A549 (cell line): Measurements from ENCODE around the gene SLC1A2. TPM values are rescaled to one million over a fixed set of nuclear protein-coding genes. Genes with fewer than 3 reads are reported as not detected.

Source experiments
- ATAC-seq, 2 experiments: fragments of 200-7000 bp in 1 of 2; fragments of >200 bp in 1 of 2; cut with Nextera tagmentation in 1 of 2; cut with Tn5 transposase in 1 of 2; 3 replicates each; pipeline versions ENCODE4 v1.8.0 to v1.9.1; 2018 to 2020; ENCODE audit warnings: mild to moderate bottlenecking in 1 of 2, moderate library complexity in 1 of 2
- CTCF ChIA-PET: fragments of 300-600 bp; sonication (Branson Sonifier 250); formaldehyde crosslinking; extraction: SDS; loops from one replicate; lab custom pipeline; 2021; ENCODE audit warnings: antibody characterized with exemption, inconsistent platforms; lab: Yijun Ruan, JAX
- POLR2A ChIA-PET: fragments of 350-600 bp; formaldehyde crosslinking; extraction: SDS; loops from one replicate; lab custom pipeline; 2021; ENCODE audit warnings: antibody characterized with exemption, inconsistent platforms; lab: Yijun Ruan, JAX
- DNase-seq, 2 experiments: peaks; one replicate each; pipeline versions ENCODE4 v3.0.0 to v3.0.0-alpha.2; 2011 to 2016; ENCODE audit warnings: low read depth in 1 of 2, low spot score in 1 of 2
- FAIRE-seq: peaks from 2 replicates; lab custom pipeline; 2011; peaks lifted over from hg19 to GRCh38; lab: Jason Lieb, UNC
- H3K27ac ChIP-seq, 2 experiments: fragments of >200 bp; sonication (Bioruptor Twin); formaldehyde crosslinking; 3 replicates each; pipeline ENCODE4 v1.5.1; 2016 to 2017
- H3K4me1 ChIP-seq: fragments of >200 bp; sonication (Bioruptor Twin); formaldehyde crosslinking; 3 replicates; pipeline ENCODE4 v1.6.1; 2016
- H3K4me2 ChIP-seq: fragments of >200 bp; sonication (Bioruptor Twin); formaldehyde crosslinking; 3 replicates; pipeline ENCODE4 v1.6.1; 2016
- H3K4me3 ChIP-seq: fragments of >200 bp; sonication (Bioruptor Twin); formaldehyde crosslinking; 3 replicates; pipeline ENCODE4 v1.5.1; 2016
- H3K9me3 ChIP-seq: fragments of >200 bp; sonication (Bioruptor Twin); formaldehyde crosslinking; 3 replicates; pipeline ENCODE4 v1.6.1; 2016
- ATOH8 ChIP-seq: fragments of 250-450 bp; sonication (Bioruptor Pico); IDR thresholded peaks from 2 replicates; pipeline ENCODE4 v1.5.0; 2020; ENCODE audit warnings: low read depth, mild to moderate bottlenecking, moderate library complexity
- BHLHE40 ChIP-seq: IDR thresholded peaks from 2 replicates; pipeline ENCODE4 v1.6.1; 2012; ENCODE audit warnings: low read depth, low read length, inconsistent platforms
- CHD4 ChIP-seq: fragments of 200-600 bp; sonication (generic); IDR thresholded peaks from 2 replicates; pipeline ENCODE4 v1.6.1; 2016; ENCODE audit warnings: antibody characterized with exemption, mild to moderate bottlenecking, borderline replicate concordance
- EHF ChIP-seq: fragments of 250-450 bp; sonication (Bioruptor Pico); IDR thresholded peaks from 2 replicates; pipeline ENCODE4 v1.5.0; 2020; ENCODE audit warnings: mild to moderate bottlenecking
- EHMT2 ChIP-seq: fragments of 200-600 bp; sonication (generic); IDR thresholded peaks from 2 replicates; pipeline ENCODE4 v1.6.1; 2016; ENCODE audit warnings: antibody characterized with exemption, low read depth, mild to moderate bottlenecking, moderate library complexity
- HDAC2 ChIP-seq: fragments of 200-600 bp; sonication (generic); IDR thresholded peaks from 2 replicates; pipeline ENCODE4 v1.6.1; 2016
- HES2 ChIP-seq: fragments of >200 bp; sonication (Bioruptor Twin); formaldehyde crosslinking; IDR thresholded peaks from 2 replicates; pipeline ENCODE4 v1.6.1; 2016
- HEYL ChIP-seq: fragments of 250-450 bp; sonication (Bioruptor Pico); IDR thresholded peaks from 2 replicates; pipeline ENCODE4 v1.8.0; 2021; ENCODE audit warnings: mild to moderate bottlenecking, moderate library complexity
- HOXA7 ChIP-seq: fragments of 250-450 bp; sonication (Bioruptor Pico); IDR thresholded peaks from 2 replicates; pipeline ENCODE4 v1.5.0; 2020; ENCODE audit warnings: mild to moderate bottlenecking, moderate library complexity
- JUN ChIP-seq, 2 experiments: fragments of >200 bp; sonication (Bioruptor Twin); formaldehyde crosslinking; IDR thresholded peaks; 2 replicates in 1 of 2; 3 replicates in 1 of 2; pipeline ENCODE4 v1.6.1; 2016 to 2017
- MAFK ChIP-seq: fragments of 450-650 bp; IDR thresholded peaks from 2 replicates; pipeline ENCODE4 v1.6.1; 2014; ENCODE audit not compliant: partially characterized antibody
- MYC ChIP-seq: IDR thresholded peaks from 2 replicates; pipeline ENCODE4 v1.6.1; 2012; ENCODE audit warnings: mild to moderate bottlenecking, inconsistent platforms, low read length, improper control_type of control experiment, borderline replicate concordance
- NFE2L2 ChIP-seq: fragments of 150-350 bp; conservative IDR thresholded peaks from 2 replicates; pipeline ENCODE4 v1.6.1; 2014; ENCODE audit warnings: low read length
- POLR2A ChIP-seq: IDR thresholded peaks from 2 replicates; pipeline ENCODE4 v1.6.1; 2012; ENCODE audit warnings: mild to moderate bottlenecking, low read length
- RFX5 ChIP-seq: fragments of 450-650 bp; IDR thresholded peaks from 2 replicates; pipeline ENCODE4 v1.7.1; 2014; ENCODE audit warnings: antibody characterized with exemption, mild to moderate bottlenecking, moderate library complexity
- ZFP36 ChIP-seq: fragments of 450-650 bp; IDR thresholded peaks from 2 replicates; pipeline ENCODE4 v1.6.1; 2014; ENCODE audit warnings: borderline replicate concordance; ENCODE audit not compliant: partially characterized antibody
- ZNF302 ChIP-seq: fragments of 250-450 bp; sonication (Bioruptor Pico); IDR thresholded peaks from 2 replicates; pipeline ENCODE4 v1.9.0; 2021; ENCODE audit warnings: inconsistent platforms, mild to moderate bottlenecking, moderate library complexity
- ZSCAN20 ChIP-seq: fragments of 250-450 bp; sonication (Bioruptor Pico); IDR thresholded peaks from 2 replicates; pipeline ENCODE4 v1.8.0; 2022; ENCODE audit warnings: mild to moderate bottlenecking, moderate library complexity
- WGBS: methylation state at CpG from one replicate; pipeline ENCODE4 v1.1.6; 2017; ENCODE audit errors: missing lambda C conversion rate; 5-methylcytosine and 5-hydroxymethylcytosine counted together
- polyA plus RNA-seq, 4 experiments: library from polyadenylated mRNA; depleted of rRNA in 3 of 4; stranded (reverse); fragments of >200 nt; fragmentation: RNase III in 1 of 4; extraction: RNeasy Plus Mini Kit Qiagen cat#74134 plus additional on column Dnase treatment in 1 of 4; gene quantifications; 2 replicates in 3 of 4; 3 replicates in 1 of 4; pipeline ENCODE4 v1.2.3, GENCODE V29; 2011 to 2017

Gene SLC1A2
- polyA plus RNA-seq, 2 of the 4 experiments (the other 2 are of a cell fraction), result 0.01 to 0.14 TPM

GRCh38 chr11:35272391-35272902 is 146.9 kb downstream of the SLC1A2 start:
- Histone ChIP-seq H3K4me2 (no peak overlapping the region), H3K27ac (no peak overlapping the region), H3K9me3 (no peaks in the 10 kb centered on the region), H3K4me1 (peaks cover 27% of the 10 kb centered on the region), H3K4me3 (no peak overlapping the region)
- 90% methylated on average over 5 of the region's 5 CpGs for WGBS
- no peak for TF ChIP-seq HES2
- DNase-seq, result no peak
- CTCF ChIA-PET, result interaction anchor here (1.5 to 1.6 kb wide), 2 partner anchors 33 to 35 kb away, joined by 4 to 5 read pairs; no protein-coding TSS in a partner anchor
- FAIRE-seq, result no peak
- no peak for ATAC-seq
- POLR2A ChIA-PET, result no interaction called here

GRCh38 chr11:35271031-35271430 is 148.3 kb downstream of the SLC1A2 start:
- ATAC-seq (no peak), DNase-seq (no peak)
- Histone ChIP-seq H3K4me2 (no peak overlapping the region), H3K27ac (no peak overlapping the region), H3K9me3 (no peaks in the 10 kb centered on the region)
- WGBS, result 69% methylated on average over 3 of the region's 3 CpGs
- TF ChIP-seq BHLHE40 (no peak), ATOH8 (CRISPR knock-in tag) (no peak), EHMT2 (no peak), ZNF302 (no peak)
- TF ChIP-seq, all 56 proteins: peak for 0
- ChIA-PET POLR2A (no interaction called here), CTCF (interaction anchor here (1.0 to 1.2 kb wide), 2 partner anchors 10 to 121 kb away, joined by 3 read pairs; no protein-coding TSS in a partner anchor)
- H3K4me1 ChIP-seq, result peaks cover 16% of the 10 kb centered on the region
- no peak for FAIRE-seq
- no peak overlapping the region for H3K4me3 ChIP-seq

GRCh38 chr11:35270342-35270741 is 149.0 kb downstream of the SLC1A2 start:
- 37% methylated on average over 1 of the region's 1 CpG for WGBS
- FAIRE-seq, result no peak
- POLR2A ChIA-PET, result no interaction called here
- TF ChIP-seq MAFK (peak; percentile 28), ZSCAN20 (CRISPR knock-in tag) (no peak)
- CTCF ChIA-PET, result interaction anchor here (1.0 to 1.2 kb wide), 2 partner anchors 10 to 121 kb away, joined by 3 read pairs; no protein-coding TSS in a partner anchor
- no peak overlapping the region for H3K4me2 ChIP-seq
- no peaks in the 10 kb centered on the region for H3K9me3 ChIP-seq
- H3K4me1 ChIP-seq, result peaks cover 9% of the 10 kb centered on the region
- no peak for ATAC-seq
- H3K27ac ChIP-seq, result no peak overlapping the region
- no peak for DNase-seq
- H3K4me3 ChIP-seq, result no peak overlapping the region

- FAIRE-seq (no peak), DNase-seq (no peak), ATAC-seq (no peak)
- ChIA-PET CTCF (interaction anchor here (0.7 to 0.9 kb wide), 2 partner anchors 21 to 288 kb away, joined by 3 to 5 read pairs; no protein-coding TSS in a partner anchor), POLR2A (no interaction called here)
- H3K27ac ChIP-seq, result no peak overlapping the region
- H3K4me3 ChIP-seq, result no peak overlapping the region
- H3K4me1 ChIP-seq, result no peaks in the 10 kb centered on the region
- H3K4me2 ChIP-seq, result no peak overlapping the region
- TF ChIP-seq POLR2A (no peak), HDAC2 (no peak), ZFP36 (no peak), MYC (no peak), EHF (CRISPR knock-in tag) (no peak), RFX5 (no peak), HOXA7 (CRISPR knock-in tag) (no peak), NFE2L2 (no peak), ZNF302 (no peak), MAFK (no peak), ZSCAN20 (CRISPR knock-in tag) (no peak), JUN (IDR thresholded peaks at IDR 0.05) (no peak), HEYL (no peak), CHD4 (no peak)
- 74% methylated on average over 2 of the region's 2 CpGs for WGBS
- no peaks in the 10 kb centered on the region for H3K9me3 ChIP-seq
These were observed 151.9 kb downstream of the SLC1A2 start for GRCh38 chr11:35267504-35267903.
